AG08396 (cell line): ENCODE data around the gene CWF19L1.
"Not testable (repeated sequence)": the region's sequence is repeated elsewhere in the genome, so short reads cannot be mapped to it uniquely, and the experiment has no call there.

Experiments used
- DNase-seq: peaks from one replicate; pipeline ENCODE4 v3.0.0; 2012; ENCODE audit warnings: low spot score, mixed read lengths

Gene CWF19L1

GRCh38 chr10:100267239-100268104 lies at the start of gene CWF19L1:
CWF19L1 (minus strand) TSS chr10:100267638; CDS start chr10:100267593, 45 bp downstream.
- peak; percentile 88 for DNase-seq

- no peak for DNase-seq
Measured at GRCh38 chr10:100315615-100316014, 48.2 kb upstream of the CWF19L1 start.

GRCh38 chr10:100311298-100311697 lies 43.9 kb upstream of the CWF19L1 start:
- no peak for DNase-seq

- DNase-seq: no peak
Measured at GRCh38 chr10:100307684-100308083, 40.2 kb upstream of the CWF19L1 start.

GRCh38 chr10:100306861-100307260 lies 39.4 kb upstream of the CWF19L1 start:
- DNase-seq: no peak

- DNase-seq: no peak
Measured at GRCh38 chr10:100304414-100304813, 37.0 kb upstream of the CWF19L1 start.

- DNase-seq: peak; percentile 39
Measured at GRCh38 chr10:100303724-100304319, 36.4 kb upstream of the CWF19L1 start.

- not testable (repeated sequence) for DNase-seq
Measured at GRCh38 chr10:100301123-100301522, 33.7 kb upstream of the CWF19L1 start.

GRCh38 chr10:100297242-100297641 lies 29.8 kb upstream of the CWF19L1 start:
- DNase-seq: no peak

GRCh38 chr10:100293066-100293465 lies 25.6 kb upstream of the CWF19L1 start:
- DNase-seq: no peak

- DNase-seq: not testable (repeated sequence)
Measured at GRCh38 chr10:100292300-100292699, 24.9 kb upstream of the CWF19L1 start.

GRCh38 chr10:100291356-100291755 lies 23.9 kb upstream of the CWF19L1 start:
- no peak for DNase-seq

GRCh38 chr10:100289641-100290040 lies 22.2 kb upstream of the CWF19L1 start:
- DNase-seq: no peak

GRCh38 chr10:100288196-100288595 lies 20.8 kb upstream of the CWF19L1 start:
- DNase-seq: no peak

GRCh38 chr10:100287756-100288155 lies 20.3 kb upstream of the CWF19L1 start:
- no peak for DNase-seq

- DNase-seq: peak; percentile 99
Measured at GRCh38 chr10:100286051-100287033, 18.9 kb upstream of the CWF19L1 start, which contains the start of gene BLOC1S2. BLOC1S2 (minus strand) TSS chr10:100286680; CDS start chr10:100286659, 21 bp downstream.

GRCh38 chr10:100285326-100285725 lies 17.9 kb upstream of the CWF19L1 start:
- not testable (repeated sequence) for DNase-seq

- no peak for DNase-seq
Measured at GRCh38 chr10:100282907-100283306, 15.5 kb upstream of the CWF19L1 start.

GRCh38 chr10:100276971-100277370 lies 9.5 kb upstream of the CWF19L1 start:
- not testable (repeated sequence) for DNase-seq

GRCh38 chr10:100265821-100266485 lies 1.5 kb downstream of the CWF19L1 start:
- DNase-seq: no peak

GRCh38 chr10:100254191-100254590 lies 13.2 kb downstream of the CWF19L1 start:
- no peak for DNase-seq
